Measurements from ENCODE around the gene ENOX1. TPM values are rescaled to one million over a fixed set of nuclear protein-coding genes. Genes with fewer than 3 reads are reported as not detected.
A peak's percentile ranks its signal among the peaks of the same experiment; 100 is the strongest.

The ENOX1 gene
- total RNA-seq, 1 donor, result 2.2 TPM

DNA sequence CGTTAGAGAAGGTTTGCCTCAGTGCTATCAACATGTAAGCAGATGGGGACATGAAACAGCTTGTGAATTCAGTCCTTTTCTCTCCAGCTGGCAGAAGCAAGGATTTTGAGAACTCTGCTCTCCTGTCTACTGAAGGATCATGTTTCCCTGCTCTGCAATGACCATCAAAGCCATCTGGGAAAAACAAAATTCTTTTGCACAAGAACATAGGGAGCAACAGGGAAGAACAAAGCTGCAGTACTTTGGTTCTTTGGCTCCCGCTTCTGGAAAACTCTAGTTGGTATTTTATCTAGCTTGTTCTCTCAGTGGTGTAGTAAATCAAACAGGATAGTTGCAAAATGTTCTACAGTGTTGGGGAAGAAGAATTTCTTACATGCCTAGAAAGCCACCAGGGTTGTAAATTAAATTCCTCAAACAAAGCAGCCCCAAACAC, 270.4 kb downstream of the ENOX1 start:
- peak; percentile 97 for DNase-seq (ENCODE audit: low read depth)
- TF ChIP-seq, protein P1, sequence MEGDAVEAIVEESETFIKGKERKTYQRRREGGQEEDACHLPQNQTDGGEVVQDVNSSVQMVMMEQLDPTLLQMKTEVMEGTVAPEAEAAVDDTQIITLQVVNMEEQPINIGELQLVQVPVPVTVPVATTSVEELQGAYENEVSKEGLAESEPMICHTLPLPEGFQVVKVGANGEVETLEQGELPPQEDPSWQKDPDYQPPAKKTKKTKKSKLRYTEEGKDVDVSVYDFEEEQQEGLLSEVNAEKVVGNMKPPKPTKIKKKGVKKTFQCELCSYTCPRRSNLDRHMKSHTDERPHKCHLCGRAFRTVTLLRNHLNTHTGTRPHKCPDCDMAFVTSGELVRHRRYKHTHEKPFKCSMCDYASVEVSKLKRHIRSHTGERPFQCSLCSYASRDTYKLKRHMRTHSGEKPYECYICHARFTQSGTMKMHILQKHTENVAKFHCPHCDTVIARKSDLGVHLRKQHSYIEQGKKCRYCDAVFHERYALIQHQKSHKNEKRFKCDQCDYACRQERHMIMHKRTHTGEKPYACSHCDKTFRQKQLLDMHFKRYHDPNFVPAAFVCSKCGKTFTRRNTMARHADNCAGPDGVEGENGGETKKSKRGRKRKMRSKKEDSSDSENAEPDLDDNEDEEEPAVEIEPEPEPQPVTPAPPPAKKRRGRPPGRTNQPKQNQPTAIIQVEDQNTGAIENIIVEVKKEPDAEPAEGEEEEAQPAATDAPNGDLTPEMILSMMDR (IDR thresholded peaks at IDR 0.05; ENCODE audit: insufficient read depth, low read depth, low read length), result no peak
- no peak overlapping the region for H3K4me3 ChIP-seq (ENCODE audit: low read depth, low read length)

DNA sequence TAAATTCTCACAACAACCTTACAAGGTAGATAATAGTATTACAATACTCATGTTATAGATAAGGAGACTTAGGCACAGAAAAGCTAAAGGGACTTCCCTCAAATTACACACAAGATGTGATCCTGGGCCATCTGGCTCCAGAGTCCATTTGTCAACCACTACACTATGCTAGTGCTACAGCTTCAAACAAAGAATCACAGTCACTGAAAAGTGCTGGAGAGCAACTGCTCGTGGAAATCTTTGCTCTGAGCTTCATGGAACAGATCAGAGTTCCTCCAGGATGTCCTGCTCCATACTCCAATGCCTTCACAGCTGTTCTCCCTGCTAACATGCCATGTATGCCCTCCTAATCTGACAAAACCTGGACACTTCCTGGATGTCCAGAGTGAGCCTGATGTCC, 271.2 kb downstream of the ENOX1 start:
- no peak for DNase-seq (ENCODE audit: low read depth)
- TF ChIP-seq, protein P1 (IDR thresholded peaks at IDR 0.05; ENCODE audit: insufficient read depth, low read depth, low read length), result no peak
- no peak overlapping the region for H3K4me3 ChIP-seq (ENCODE audit: low read depth, low read length)

GRCh38 chr13:43514311-43514710, 272.5 kb downstream of the ENOX1 start:
- DNase-seq (ENCODE audit: low read depth), result no peak
- TF ChIP-seq, protein P1 (IDR thresholded peaks at IDR 0.05; ENCODE audit: insufficient read depth, low read depth, low read length), result no peak
- H3K4me3 ChIP-seq (ENCODE audit: low read depth, low read length), result no peak overlapping the region

DNA sequence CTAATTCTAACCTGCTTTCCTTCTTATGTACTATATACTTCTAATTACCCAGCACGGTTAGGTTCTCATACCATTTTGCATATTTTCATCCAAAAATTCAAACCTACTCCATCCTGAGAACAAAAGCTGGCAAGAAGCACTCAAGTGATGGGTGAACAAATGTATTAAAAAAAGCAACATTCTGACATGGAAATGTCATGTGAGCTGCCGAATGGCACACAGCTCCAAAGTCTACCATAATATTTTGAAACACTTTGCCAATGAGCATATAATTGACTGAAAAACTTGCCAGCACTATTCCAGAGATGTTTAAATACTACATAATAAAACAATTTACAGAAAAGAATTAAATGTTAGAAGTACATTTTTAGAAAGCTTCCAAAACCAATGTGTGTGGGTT, 274.6 kb downstream of the ENOX1 start:
- no peak for DNase-seq (ENCODE audit: low read depth)
- H3K4me3 ChIP-seq (ENCODE audit: low read depth, low read length), result no peak overlapping the region
- TF ChIP-seq, protein P1 (IDR thresholded peaks at IDR 0.05; ENCODE audit: insufficient read depth, low read depth, low read length), result no peak

DNA sequence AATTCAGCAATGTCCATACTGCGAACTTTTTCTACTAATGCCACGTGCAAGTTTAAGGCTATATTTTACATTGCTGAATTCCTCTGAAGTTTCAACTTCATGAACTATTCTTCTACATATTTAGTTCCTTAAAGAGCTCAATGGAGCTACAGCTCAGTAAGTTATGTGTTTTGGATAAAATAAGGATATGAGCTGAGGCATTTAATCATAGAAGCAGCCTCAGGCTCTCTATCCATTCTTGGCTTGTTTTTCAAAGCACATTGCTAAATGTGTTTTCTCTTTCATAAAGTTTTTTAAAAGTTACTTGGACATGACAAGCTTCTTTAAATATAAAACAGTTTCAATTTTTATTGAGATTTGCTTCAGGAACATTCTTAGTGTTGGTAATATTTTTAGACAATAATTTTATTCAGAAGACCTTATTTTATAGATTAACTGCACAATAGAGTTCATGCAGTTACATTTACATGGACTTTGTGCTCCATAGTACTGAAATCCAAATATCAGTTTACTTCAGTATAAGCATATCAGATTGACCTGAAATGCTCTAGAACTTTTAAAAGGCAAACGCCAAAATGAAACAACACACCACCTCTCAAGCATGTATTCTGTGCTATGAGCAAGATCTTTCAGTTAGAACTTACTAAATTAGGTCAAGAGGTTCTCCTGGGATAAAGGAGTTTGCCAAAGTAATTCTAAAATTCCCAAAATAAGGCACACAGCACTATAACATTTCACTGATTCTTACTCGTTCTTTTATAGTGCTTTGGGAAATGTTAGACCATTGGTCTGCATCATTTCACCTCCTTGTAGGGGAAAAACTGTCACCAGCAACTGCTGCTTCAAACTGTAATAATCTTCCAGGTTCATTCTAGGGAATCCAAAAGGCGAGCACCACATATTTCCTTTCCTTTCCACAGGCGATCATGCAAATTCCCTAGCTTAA, 275.5 kb downstream of the ENOX1 start:
- DNase-seq (ENCODE audit: low read depth), result no peak
- TF ChIP-seq, protein P1 (IDR thresholded peaks at IDR 0.05; ENCODE audit: insufficient read depth, low read depth, low read length), result no peak
- H3K4me3 ChIP-seq (ENCODE audit: low read depth, low read length), result no peak overlapping the region

DNA sequence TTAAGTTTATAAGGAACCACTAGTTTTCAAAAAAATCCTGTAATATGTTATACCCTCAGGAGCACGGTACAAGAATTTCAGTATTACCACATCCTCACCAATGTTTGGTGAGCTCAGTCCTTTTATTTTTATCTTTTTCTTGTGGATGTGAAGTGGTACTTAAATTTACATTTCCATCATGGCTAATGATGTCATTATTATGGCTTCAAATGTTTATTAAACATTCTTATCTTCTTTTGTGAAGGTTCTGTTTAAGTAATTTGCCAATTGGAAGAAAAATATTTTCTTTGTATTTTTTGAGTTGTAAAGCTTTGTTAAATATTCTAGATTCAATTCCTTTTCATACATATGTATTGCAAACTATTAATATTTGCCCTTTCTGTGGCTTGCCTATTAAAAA, 291.0 kb downstream of the ENOX1 start:
- no peak for DNase-seq (ENCODE audit: low read depth)
- H3K4me3 ChIP-seq (ENCODE audit: low read depth, low read length), result no peak overlapping the region
- TF ChIP-seq, protein P1 (IDR thresholded peaks at IDR 0.05; ENCODE audit: insufficient read depth, low read depth, low read length), result no peak
